HepG2 (cell line): Measurements from ENCODE around the gene RHOBTB3. TPM values are rescaled to one million over a fixed set of nuclear protein-coding genes. Genes with fewer than 3 reads are reported as not detected.

Experiments
- ATF1 ChIP-seq: IDR thresholded peaks from 2 replicates; pipeline ENCODE4 v1.6.1; 2016; ENCODE audit warnings: mild to moderate bottlenecking, control low read depth
- BCL6 ChIP-seq: IDR thresholded peaks from 2 replicates; pipeline ENCODE4 v1.6.1; 2016; ENCODE audit warnings: missing genetic modification reagents, missing compliant biosample characterization
- GLI4 ChIP-seq: sonication (generic); formaldehyde crosslinking; IDR thresholded peaks from 2 replicates; pipeline ENCODE4 v1.5.1; 2020; ENCODE audit warnings: missing genetic modification reagents, mild to moderate bottlenecking, moderate library complexity, borderline replicate concordance
- HDAC1 ChIP-seq: sonication (generic); formaldehyde crosslinking; IDR thresholded peaks from 2 replicates; pipeline ENCODE4 v1.5.1; 2020; ENCODE audit warnings: mild to moderate bottlenecking, missing genetic modification reagents
- HMGXB4 ChIP-seq, 2 experiments: sonication (generic) in 1 of 2; formaldehyde crosslinking in 1 of 2; IDR thresholded peaks; 2 replicates each; pipeline versions ENCODE4 v1.4.0 to v1.6.1; 2018 to 2020; ENCODE audit warnings: missing genetic modification reagents in 2 of 2, borderline replicate concordance in 1 of 2, low read depth in 1 of 2, mild to moderate bottlenecking in 1 of 2, missing biosample characterization in 1 of 2
- NFYC ChIP-seq: IDR thresholded peaks from 2 replicates; pipeline ENCODE4 v1.6.1; 2016; ENCODE audit warnings: missing genetic modification reagents, missing compliant biosample characterization
- PAX8 ChIP-seq: sonication (generic); formaldehyde crosslinking; IDR thresholded peaks from 2 replicates; pipeline ENCODE4 v1.8.0; 2022; ENCODE audit warnings: mild to moderate bottlenecking, missing genetic modification reagents, borderline replicate concordance
- TCF7 ChIP-seq: sonication (generic); IDR thresholded peaks from 2 replicates; pipeline ENCODE4 v1.6.1; 2016; ENCODE audit warnings: antibody characterized with exemption, low read depth
- TIGD3 ChIP-seq: sonication (generic); formaldehyde crosslinking; IDR thresholded peaks from 2 replicates; pipeline ENCODE4 v1.5.1; 2020; ENCODE audit warnings: mild to moderate bottlenecking, missing genetic modification reagents, borderline replicate concordance
- ZC3H13 ChIP-seq: sonication (generic); formaldehyde crosslinking; IDR thresholded peaks from 2 replicates; pipeline ENCODE4 v1.8.1; 2023; ENCODE audit warnings: mild to moderate bottlenecking, missing genetic modification reagents, moderate library complexity
- ZFP41 ChIP-seq: sonication (generic); formaldehyde crosslinking; IDR thresholded peaks from 2 replicates; pipeline ENCODE4 v1.4.0; 2020; ENCODE audit warnings: mild to moderate bottlenecking, missing genetic modification reagents, borderline replicate concordance
- ZNF101 ChIP-seq: sonication (generic); formaldehyde crosslinking; IDR thresholded peaks from 2 replicates; pipeline ENCODE4 v1.4.0; 2020; ENCODE audit warnings: mild to moderate bottlenecking, low read depth, missing genetic modification reagents, borderline replicate concordance
- ZNF646 ChIP-seq: sonication (generic); formaldehyde crosslinking; IDR thresholded peaks from 2 replicates; pipeline ENCODE4 v1.9.0; 2021; ENCODE audit warnings: mild to moderate bottlenecking, missing genetic modification reagents
- ZNF674 ChIP-seq: sonication (generic); formaldehyde crosslinking; IDR thresholded peaks from 2 replicates; pipeline ENCODE4 v1.5.0; 2020; ENCODE audit warnings: low read depth, mild to moderate bottlenecking, missing genetic modification reagents
- ZNF713 ChIP-seq: sonication (generic); formaldehyde crosslinking; IDR thresholded peaks from 2 replicates; pipeline ENCODE4 v1.4.0; 2020; ENCODE audit warnings: mild to moderate bottlenecking, missing genetic modification reagents
- ZSCAN21 ChIP-seq: sonication (generic); formaldehyde crosslinking; IDR thresholded peaks from 2 replicates; pipeline ENCODE4 v1.8.0; 2022; ENCODE audit warnings: mild to moderate bottlenecking, missing genetic modification reagents, moderate library complexity, borderline replicate concordance
- polyA plus RNA-seq, 8 experiments: library from polyadenylated mRNA; depleted of rRNA in 3 of 8; stranded (reverse) in 7 of 8; unstranded in 1 of 8; fragments of >200 nt; fragmentation: Illumina TruSeq in 4 of 8; extraction: Trizol in 4 of 8; gene quantifications; 2 replicates each; pipeline versions ENCODE4 v1.2.1 to v1.2.3, GENCODE V29; 2011 to 2016; ENCODE audit warnings: low read depth in 4 of 8, missing spikeins in 1 of 8, mixed read lengths in 1 of 8; ENCODE audit not compliant: insufficient read depth in 1 of 8
- total RNA-seq, 5 experiments: library from RNA; depleted of rRNA; stranded (reverse); fragments of >200 nt; fragmentation: Illumina TruSeq; extraction: Trizol; gene quantifications; 2 replicates each; pipeline ENCODE4 v1.2.3, GENCODE V29; 2016; ENCODE audit warnings: low read depth in 1 of 5
- TF ChIP-seq, protein P1 (sequence below): sonication (generic); formaldehyde crosslinking; IDR thresholded peaks from 2 replicates; pipeline ENCODE4 v1.8.0; 2022; ENCODE audit warnings: mild to moderate bottlenecking, missing genetic modification reagents; ENCODE audit not compliant: insufficient replicate concordance

Gene RHOBTB3
- total and polyA plus RNA-seq, 2 of the 13 experiments (the other 11 are each of a cell fraction or from before 2014, with no cell fraction given) = 31.6 to 35.4 TPM

DNA sequence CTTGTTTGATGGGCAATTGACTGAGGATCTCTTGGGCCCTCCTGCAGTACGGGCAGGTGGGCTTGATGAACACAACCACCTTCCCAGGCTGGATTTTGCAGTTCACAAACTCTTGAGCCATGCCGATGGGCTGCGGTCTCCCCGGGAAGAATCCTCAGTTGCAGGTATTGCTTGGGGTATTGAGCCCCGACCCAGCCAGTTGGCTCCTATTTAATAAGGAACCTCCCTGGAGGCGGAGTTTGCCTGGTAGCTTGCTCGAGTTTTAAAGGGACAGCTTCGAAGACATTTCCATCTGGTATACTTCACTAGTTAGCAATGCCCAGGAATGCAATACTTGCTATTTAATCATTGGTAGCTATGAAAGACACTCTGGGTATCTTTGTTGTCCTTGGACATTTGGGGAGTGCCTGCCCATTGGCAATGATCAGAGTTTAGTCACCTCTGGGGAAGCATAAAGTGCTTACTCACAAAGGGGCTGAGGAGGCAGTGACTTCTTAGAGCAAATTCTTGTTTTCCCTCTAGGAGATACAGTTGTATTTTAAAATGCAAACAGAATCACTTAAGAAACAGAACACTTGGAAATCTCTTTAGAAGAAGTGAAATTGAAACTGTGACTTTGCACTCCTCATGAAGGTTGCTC is 91.5 kb downstream of the RHOBTB3 start, which contains the start of gene GLRX (continued):
- TF ChIP-seq HMGXB4 (CRISPR knock-in tag; IDR thresholded peaks at IDR 0.05; ENCODE audit: borderline replicate concordance in 1 of 2, low read depth in 1 of 2) (no peak), ZNF101 (CRISPR knock-in tag) (no peak), ATF1 (0 out of 2 replicates have a peak, but pooled peaks have one; percentile 46), ZNF713 (CRISPR knock-in tag) (no peak), BCL6 (CRISPR knock-in tag) (no peak), ZFP41 (CRISPR knock-in tag) (no peak), NFYC (CRISPR knock-in tag) (no peak), ZC3H13 (CRISPR knock-in tag) (no peak), TCF7 (no peak), ZNF674 (CRISPR knock-in tag) (no peak), ZSCAN21 (CRISPR knock-in tag) (no peak), HDAC1 (no peak), ZNF646 (no peak), TIGD3 (CRISPR knock-in tag) (no peak), PAX8 (no peak), GLI4 (CRISPR knock-in tag) (no peak)
- TF ChIP-seq, protein P1, sequence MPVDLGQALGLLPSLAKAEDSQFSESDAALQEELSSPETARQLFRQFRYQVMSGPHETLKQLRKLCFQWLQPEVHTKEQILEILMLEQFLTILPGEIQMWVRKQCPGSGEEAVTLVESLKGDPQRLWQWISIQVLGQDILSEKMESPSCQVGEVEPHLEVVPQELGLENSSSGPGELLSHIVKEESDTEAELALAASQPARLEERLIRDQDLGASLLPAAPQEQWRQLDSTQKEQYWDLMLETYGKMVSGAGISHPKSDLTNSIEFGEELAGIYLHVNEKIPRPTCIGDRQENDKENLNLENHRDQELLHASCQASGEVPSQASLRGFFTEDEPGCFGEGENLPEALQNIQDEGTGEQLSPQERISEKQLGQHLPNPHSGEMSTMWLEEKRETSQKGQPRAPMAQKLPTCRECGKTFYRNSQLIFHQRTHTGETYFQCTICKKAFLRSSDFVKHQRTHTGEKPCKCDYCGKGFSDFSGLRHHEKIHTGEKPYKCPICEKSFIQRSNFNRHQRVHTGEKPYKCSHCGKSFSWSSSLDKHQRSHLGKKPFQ (CRISPR knock-in tag) = no peak
